Epithelial cell of proximal tubule (primary cell): ENCODE measurements around the gene CD9. TPM values are rescaled to one million over a fixed set of nuclear protein-coding genes. Genes with fewer than 3 reads are reported as not detected.

Experiments
- DNase-seq: peaks from one replicate; pipeline ENCODE4 v3.0.0-alpha.2; 2011; ENCODE audit warnings: low read depth
- H3K4me3 ChIP-seq: 2 replicates; pipeline ENCODE4 v1.5.1; 2011; ENCODE audit warnings: low read depth, mild to moderate bottlenecking, low read length
- CTCF ChIP-seq: conservative IDR thresholded peaks from 2 replicates; pipeline ENCODE4 v1.5.1; 2012; ENCODE audit warnings: low read depth, mild to moderate bottlenecking, low read length
- total RNA-seq: library from RNA; depleted of rRNA; stranded (reverse); fragments of >200 nt; gene quantifications from 2 replicates; pipeline ENCODE4 v1.2.3, GENCODE V29; 2015

CD9 gene
- total RNA-seq, 1 donor from 2014 or later, result 284 TPM

GRCh38 chr12:6161124-6161882, 38.9 kb upstream of the CD9 start:
- no peak for TF ChIP-seq CTCF
- no peak for DNase-seq
- H3K4me3 ChIP-seq, result no peak overlapping the region

- no peak overlapping the region for H3K4me3 ChIP-seq
- no peak for DNase-seq
- TF ChIP-seq CTCF, result no peak
Observed at GRCh38 chr12:6163416-6164060, 36.7 kb upstream of the CD9 start.

- no peak for TF ChIP-seq CTCF
- no peak overlapping the region for H3K4me3 ChIP-seq
- DNase-seq, result no peak
Observed at GRCh38 chr12:6165395-6165794, 34.8 kb upstream of the CD9 start.

GRCh38 chr12:6166808-6167207, 33.4 kb upstream of the CD9 start:
- no peak for TF ChIP-seq CTCF
- DNase-seq, result no peak
- H3K4me3 ChIP-seq, result no peak overlapping the region

GRCh38 chr12:6167327-6168280, 32.6 kb upstream of the CD9 start:
- no peak for TF ChIP-seq CTCF
- H3K4me3 ChIP-seq, result no peak overlapping the region
- DNase-seq, result peak; percentile 69

- no peak for TF ChIP-seq CTCF
- no peak overlapping the region for H3K4me3 ChIP-seq
- no peak for DNase-seq
Observed at GRCh38 chr12:6171409-6172015, 28.7 kb upstream of the CD9 start.
